GM21717 (cell line): ENCODE results near the gene PDS5B.
A peak's percentile ranks its signal among the peaks of the same experiment; 100 is the strongest.
"Not testable (repeated sequence)": the region's sequence is repeated elsewhere in the genome, so short reads cannot be mapped to it uniquely, and the experiment has no call there.

Source experiments
- ATAC-seq: cut with Tn5 transposase; IDR thresholded peaks from one replicate; pipeline ENCODE4 v1.9.1; 2021; ENCODE audit warnings: mild to moderate bottlenecking, moderate library complexity; ENCODE audit not compliant: unreplicated experiment

The PDS5B gene

DNA sequence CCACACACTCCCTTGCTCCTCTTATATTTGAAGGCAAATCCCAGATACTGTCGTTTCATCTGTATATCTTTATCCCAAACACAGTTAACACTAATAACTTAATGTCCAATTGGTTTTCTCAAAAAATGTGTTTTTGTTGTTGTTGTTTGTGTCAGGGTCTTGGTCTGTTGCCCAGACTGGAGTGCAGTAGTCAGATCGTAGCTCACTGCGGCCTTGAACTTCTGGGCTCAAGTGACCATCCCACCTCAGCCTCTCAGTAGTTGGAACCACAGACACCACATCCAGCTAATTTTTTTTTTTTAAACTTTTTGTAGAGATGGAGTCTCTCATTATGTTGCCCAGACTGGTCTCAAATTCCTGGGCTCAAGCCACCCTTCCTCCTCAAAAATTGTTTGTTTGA, 137.7 kb downstream of the PDS5B start:
- ATAC-seq = no peak

DNA sequence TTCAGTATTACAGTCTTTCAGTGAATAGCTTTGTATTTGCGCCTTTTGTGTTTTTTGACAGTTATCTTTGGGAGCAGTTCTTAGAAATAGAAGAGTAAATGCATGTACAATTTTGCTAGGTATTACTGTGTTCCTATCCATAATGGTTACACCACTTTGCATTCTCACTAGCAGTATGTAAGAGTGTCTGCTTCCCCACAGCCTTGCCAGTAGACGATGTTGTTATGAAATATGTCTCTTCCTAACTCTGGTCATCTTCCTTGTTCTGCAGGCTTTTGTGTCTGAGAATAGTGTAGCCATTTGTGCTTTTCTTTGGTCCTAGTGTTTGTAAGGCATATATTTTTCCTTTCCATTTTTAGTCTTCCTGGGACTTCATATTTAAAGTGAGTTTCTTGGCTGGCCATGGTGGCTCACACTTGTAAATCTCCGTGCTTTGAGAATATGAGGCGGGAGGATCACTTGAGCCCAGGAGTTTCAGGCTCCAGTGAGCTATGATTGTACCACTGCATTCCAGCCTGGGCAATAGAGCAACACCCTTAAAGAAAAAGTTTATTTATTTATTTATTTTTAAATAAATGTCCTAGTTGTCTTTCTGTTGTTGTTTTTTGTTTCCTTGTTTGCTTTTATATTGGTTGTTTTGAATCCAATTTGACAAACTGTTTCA, 140.3 kb downstream of the PDS5B start:
- no peak for ATAC-seq

DNA sequence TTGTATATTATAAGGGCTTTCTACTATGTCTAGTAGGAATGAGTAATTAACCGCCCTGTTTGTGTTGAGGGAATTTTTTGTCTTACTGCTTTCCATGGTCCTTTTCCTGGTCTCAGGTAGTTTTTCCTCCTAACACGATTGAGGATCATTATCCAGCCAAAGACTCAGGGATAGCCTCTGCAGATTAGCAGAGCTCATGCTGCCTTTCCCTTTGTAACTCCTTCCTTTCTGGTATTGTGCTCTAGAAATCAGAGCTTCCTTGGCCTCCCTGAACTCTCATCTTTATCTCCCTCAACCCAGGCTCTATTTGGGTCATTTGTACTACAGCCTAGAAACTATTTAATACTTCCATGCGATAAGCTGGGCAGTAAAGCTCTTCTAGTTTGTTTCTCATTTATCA, 142.1 kb downstream of the PDS5B start:
- ATAC-seq = no peak

DNA sequence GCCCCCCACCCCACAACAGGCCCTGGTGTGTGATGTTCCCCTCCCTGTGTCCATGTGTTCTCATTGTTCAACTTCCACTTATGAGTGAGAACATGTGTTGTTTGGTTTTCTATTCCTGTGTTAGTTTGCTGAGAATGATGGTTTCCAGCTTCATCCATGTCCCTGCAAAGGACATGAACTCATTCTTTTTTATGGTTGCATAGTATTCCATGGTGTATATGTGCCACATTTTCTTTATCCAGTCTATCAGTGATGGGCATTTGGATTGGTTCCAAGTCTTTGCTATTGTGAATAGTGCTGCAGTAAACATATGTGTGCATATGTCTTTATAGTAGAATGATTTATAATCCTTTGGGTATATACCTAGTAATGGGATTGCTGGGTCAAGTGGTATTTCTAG, 142.8 kb downstream of the PDS5B start:
- not testable (repeated sequence) for ATAC-seq

DNA sequence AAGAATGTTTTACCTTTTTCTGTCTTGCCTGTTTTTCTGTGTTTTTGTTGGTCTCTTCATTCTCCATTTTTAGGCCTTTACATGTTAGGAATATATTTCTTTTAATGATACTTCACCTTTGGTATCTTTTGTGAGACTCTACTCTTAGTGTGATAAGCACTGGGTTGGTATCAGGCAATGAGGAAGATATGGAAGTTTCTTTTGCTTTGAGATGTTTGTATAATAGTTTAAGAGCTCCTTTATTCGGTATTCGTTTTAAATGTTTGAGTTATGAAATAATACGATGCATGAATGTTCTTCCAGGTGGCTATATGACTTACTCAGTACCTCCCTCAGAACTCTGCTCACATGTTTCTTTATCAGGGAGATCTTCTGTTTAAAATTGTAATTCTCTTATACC, 144.8 kb downstream of the PDS5B start:
- ATAC-seq = no peak

DNA sequence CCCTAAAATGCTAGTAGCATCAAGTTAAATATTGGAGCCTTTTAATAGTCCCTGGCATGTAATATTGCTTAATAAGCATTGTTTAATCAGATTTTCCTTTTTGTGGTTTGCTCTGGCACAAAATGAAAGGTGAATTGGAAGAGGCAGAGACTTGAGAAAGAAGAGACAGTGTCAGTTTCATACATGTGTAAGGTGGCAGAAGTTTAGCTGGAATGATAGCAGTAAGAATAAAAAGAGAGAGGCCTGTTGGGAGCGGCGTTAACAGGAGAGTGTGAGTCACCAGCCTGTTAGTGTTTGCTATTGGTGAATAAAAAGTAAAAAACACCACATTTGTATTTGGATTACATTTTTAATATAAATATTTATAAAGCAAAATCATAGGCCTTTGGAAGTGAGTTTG, 145.3 kb downstream of the PDS5B start:
- ATAC-seq = no peak

DNA sequence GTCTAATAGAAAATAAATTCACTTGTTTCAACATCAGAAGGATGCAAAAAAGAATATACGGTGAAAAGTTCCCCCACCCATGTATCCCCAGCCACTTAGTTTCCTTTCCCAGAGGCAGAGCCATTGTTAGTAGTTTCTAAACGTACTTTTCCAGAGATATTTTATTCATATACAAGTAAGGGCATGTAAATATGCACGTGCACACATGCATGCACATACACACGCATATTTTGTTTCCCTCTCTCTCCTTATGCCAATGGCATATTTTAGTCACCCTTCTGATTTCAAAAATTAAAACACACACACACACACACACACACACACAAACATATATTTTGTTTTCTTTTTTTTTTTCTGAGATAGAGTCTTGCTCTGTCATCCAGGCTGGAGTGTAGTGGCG, 147.4 kb downstream of the PDS5B start:
- no peak for ATAC-seq

DNA sequence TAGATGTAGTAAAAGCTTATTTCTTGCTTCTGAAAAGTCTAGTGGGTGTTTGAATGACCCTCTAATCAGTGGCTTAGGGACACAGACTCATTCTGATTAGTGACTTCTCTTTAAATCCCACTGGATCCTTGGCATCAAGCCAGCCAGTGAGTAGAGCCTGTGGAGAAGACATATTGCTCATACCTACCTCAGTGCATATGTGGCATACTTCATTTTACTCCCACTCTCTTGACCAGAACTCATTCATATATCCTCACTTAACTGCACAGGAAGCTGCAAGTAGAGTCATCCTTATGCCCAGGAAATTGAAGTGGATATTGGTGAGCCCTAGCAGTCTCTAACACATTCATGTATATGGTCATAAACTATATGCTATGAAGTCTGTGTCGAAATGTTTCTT, 148.3 kb downstream of the PDS5B start:
- no peak for ATAC-seq

DNA sequence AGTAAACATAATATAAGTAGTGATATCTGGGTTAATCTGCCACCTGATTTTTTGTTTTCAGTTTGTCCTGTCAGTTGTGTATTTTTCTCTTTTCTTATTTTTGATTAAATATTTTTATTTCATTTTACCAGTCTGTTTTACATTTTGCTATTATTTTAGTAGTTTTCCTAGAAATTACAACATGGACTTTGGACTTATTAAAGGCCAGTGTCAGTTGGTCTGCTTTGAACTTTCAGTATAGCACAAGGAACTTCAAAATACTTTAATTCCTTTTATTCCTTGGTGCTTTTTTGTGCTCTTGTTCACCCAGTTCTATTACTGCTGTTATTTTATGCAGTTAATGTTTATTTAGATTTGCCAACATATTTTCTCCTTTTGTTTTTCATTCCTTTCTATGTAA, 149.6 kb downstream of the PDS5B start:
- no peak for ATAC-seq

DNA sequence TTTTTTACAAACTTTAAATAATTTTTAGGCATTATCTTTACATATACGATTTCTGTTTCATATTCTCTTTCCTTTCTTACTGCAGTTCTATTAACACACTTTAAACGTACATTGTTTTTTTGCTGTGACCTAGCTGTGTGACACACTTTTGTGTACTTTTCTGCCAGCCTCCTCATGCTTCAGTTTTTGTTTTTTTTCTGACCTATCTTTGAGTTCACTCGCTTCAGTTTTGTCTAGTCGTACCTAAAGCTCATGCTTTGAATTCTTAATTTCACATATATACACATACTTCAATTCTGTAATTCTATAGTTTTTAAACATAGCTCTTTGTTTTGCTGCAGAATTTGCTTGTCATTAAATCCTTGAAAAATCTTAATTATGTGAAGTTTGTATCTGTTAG, 150.4 kb downstream of the PDS5B start:
- ATAC-seq = peak; percentile 19

DNA sequence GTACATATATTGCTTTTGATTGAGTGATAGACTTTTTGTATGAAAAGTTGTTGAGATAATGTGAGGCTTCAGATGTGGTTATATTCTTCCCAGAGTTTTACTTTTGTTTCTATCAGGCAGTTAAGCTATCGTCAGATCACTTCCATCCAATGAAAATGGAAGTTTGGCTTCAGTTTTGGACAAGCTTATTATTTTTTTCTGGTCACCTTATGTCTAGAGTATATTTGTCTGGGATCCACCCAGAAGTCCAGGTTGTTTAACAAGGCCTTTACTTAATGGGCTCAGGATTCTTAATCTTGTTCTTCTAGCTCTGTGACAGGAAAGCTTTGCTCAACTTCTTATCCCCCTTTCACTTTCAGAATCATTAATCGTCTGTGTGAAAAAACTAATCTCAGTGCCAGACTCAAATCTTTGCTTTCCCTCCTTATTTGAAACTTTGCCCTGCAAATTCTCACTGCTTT, 150.9 kb downstream of the PDS5B start:
- peak; percentile 63 for ATAC-seq

DNA sequence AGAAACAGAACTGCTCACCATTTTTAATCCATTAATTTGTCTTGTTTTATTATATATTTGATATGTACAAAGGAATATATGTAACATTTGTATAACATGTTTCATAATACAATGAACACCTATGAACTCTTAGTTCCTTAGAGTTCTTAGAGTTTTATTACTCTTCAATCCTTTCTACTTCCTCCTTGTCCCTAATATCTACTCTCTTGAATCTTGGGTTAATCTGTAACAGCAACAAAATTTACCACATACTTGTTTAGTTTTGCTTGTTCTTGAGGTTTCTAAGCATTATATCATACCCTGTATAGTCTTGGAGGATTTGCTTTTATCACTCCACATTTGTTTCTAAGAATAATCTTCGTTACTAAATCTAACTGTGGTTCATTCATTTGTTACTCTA, 151.4 kb downstream of the PDS5B start:
- ATAC-seq = no peak

DNA sequence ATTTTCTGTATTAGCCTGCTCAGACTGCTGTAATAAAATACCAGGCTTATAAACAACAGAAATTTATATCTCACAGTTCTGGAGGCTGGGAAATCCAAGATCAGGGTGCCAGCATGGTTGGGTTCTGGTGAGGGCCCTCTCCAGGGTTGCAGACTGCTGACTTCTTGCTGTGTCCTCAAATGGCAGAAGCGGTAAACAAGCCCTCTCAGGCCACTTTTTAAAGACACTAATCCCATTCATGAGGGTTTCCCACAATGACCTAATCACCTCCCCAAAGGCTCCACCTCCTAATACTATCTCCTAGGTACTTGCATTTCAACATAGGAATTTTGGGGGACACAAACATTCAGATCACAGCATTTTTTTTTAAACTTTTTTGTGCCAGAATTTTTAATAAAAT, 159.3 kb downstream of the PDS5B start:
- ATAC-seq = no peak

DNA sequence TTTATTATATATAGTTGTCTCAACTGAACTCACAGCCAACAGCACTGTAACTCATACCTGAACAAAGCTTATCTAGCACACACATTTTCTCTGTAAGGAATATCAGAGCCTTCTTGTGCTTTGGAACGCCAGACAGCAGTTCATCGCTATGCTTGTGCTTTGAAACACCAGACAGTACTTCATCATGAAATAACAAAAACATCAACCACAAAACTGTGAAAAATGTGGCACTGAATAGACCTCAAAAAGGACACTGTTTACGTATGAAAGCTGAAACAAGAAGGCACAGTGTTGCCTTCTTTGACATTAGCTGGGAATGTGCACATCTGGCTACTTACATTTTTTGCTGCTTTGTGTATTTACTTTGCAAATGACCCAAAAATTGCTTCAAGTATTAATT, 160.2 kb downstream of the PDS5B start:
- ATAC-seq = no peak

DNA sequence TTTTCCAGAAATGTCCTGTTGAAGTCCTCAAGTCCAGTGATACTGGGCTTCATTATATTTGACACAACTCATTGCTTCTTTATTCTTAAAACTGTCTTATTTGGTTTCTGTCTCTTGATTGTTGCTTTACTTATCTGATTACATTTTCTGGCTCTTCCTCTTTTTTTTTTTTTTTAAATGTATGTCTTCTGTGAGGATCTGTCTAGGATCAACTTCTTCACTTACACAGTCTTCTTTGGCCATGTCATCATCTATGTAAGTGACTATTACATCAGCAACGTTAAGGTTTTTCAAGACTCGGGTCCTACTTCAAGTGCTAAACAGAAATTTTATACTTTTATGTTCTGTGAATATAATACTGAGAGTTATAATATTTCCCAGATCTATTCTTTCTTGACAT, 162.1 kb downstream of the PDS5B start:
- ATAC-seq = no peak

DNA sequence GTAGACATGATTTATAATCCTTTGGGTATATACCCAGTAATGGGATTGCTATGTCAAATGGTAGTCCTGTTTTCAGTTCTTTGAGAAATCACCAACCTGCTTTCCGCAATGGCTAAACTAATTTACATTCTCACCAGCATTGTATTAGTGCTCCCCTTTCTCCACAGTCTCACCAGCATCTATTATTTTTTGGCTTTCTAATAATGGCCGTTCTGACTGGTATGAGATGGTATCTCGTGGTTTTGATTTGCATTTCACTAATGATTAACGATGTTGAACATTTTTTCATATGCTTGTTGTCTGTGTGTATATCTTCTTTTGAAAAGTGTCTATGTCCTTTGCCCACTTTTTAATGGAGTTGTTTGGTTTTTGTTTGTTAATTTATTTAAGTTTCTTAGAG, 165.1 kb downstream of the PDS5B start:
- ATAC-seq = no peak

DNA sequence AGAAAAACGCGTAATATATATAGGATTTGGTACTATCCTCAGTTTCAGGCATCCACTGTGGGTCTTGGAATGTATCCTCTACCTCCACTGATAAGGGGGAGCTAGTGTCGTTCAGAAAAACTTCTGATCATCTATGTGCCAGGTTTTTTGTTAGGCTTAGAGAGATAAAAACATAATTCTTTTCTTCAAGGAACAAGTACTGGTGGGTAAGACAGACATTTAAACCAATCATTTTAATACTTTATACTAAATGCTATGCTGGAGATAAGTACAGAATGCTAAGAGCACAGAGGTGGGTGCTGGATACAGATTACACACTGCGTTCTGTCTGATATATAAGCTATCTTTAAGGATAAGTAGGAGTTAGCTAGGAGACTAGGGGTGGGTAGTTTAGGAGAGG, 166.1 kb downstream of the PDS5B start:
- no peak for ATAC-seq

DNA sequence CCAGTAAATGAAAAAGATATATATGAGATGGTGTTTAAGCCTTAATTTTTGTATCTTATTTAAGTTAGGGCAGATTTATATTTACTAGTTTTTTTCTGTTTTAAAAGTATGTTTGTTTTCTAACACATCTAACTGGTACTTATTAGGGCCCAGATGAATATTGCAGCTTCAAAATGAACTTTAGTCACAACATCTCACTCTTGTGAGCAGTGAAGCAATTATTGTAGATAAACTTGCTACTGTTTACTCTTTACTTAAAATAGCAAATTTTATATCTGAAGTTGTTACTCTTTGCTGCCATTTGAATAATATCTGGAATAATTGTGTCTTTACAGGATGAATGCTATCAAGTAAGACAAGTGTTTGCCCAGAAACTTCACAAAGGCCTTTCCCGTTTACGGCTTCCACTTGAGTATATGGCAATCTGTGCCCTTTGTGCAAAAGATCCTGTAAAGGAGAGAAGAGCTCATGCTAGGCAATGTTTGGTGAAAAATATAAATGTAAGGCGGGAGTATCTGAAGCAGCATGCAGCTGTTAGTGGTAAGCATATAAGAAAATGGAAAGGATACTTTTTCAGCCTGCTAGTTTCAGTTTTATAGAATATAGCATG, 166.8 kb downstream of the PDS5B start:
- no peak for ATAC-seq

DNA sequence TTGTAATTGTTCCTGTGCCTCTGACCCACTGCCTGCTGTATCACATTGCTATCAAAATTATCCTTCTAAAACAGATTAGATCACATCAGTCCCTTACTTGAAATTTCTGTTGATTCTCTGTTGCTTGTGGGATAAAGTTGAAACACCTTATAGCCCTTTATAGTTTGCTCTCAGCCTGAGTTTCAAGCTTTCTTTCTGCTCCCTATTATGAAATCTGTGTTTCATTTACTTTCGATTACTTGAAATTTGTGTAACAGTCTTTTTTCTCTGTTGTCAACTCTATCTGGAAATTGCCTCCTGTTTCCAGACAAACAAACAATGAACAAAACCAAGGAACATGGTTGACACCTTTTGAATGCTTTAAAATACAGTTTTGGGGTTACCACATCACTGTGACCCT, 167.9 kb downstream of the PDS5B start:
- no peak for ATAC-seq

DNA sequence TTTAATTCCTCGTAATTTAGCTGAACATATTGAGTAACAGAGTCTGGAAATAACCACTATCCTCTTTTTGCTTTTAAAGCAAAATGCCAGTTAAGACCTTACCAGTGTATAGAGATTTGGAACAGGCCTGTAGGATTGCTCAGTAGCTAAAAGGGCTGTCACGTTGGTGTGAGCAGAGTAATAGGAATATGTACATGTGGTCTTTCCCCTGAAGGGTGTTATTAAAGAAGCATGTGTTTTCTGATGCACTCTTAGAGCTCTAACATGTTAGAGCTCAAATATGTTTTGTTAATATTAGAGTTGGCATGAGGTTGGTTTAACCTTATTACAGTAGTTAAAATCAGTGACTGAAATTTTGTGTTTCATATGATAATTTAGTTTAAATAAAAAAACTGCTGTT, 172.9 kb downstream of the PDS5B start:
- no peak for ATAC-seq

DNA sequence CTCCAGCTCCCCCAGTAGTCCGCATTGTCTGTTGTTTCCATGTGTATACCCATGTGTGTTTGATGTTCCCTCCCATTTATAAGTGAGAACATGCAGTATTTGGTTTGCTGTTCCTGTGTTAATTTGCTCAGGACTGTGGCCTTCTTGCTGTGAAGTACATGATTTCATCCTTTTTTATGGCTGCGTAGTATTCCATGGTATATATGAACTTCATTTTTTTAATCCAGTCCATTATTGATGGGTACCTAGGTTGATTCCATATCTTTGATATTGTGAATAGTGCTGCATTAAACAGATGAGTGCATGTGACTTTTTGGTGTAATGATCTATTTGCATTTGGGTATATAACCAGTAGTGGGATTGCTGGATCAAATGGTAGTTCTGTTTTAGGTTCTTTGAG, 175.2 kb downstream of the PDS5B start:
- ATAC-seq = no peak

DNA sequence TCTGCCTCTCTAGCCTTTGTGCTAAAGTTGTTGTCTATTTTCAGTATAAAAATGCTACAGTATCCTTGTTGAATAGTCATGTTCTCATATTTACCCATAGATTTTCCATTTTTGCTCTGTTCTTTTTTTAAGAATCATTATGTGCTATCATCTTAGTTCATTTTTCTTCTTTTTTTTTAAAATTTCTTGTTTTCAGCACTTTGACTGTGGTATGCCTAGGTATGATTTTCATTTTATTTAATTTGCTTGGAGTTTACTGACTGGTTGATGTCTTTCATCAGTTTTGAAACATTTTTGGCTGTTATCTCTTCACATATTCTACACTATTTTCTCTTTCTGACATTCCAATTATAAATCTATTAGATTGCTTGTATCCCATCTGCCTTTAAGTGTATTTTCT, 192.9 kb downstream of the PDS5B start:
- ATAC-seq = no peak

DNA sequence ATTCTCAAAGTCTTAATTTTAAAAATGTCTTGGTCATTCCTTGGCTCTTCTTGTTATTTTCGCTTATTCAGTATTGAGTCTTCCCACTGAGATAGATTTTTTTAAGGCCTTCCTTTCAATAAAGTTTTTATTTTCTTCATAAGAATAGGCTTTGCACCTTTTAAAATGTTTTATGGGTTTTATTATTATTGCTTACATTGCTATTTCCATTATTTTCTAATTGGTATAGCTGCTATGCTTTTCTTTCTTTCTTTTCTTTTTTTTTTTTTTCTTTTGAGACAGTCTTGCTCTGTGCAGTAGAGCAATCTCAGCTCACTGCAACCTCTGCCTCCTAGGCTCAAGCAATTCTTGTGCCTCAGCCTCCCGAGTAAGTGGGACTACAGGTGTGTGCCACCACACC, 195.7 kb downstream of the PDS5B start:
- no peak for ATAC-seq
